ENCODE results near the gene SEMA5B.
A peak's percentile ranks its signal among the peaks of the same experiment; 100 is the strongest.

The SEMA5B gene

DNA sequence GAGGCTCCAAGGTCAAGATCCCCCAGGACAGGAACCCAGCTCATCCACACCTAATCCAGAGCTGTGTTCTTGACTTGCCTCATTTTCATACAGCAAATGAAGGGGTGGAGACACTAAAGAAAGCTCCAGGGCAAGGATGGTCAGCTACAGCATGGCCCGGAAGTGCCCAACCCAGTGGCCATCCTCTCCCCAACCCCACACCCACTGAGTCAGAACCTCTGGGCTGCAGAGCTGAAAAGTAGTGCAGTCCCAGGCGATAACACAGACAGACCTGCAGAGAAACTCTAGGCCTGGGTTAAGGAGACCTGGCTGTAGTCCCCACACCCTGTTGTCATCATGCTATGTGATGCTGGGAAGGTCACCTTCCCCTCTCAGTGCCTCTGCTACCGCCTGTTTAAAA lies 85.3 kb downstream of the SEMA5B start:
- no peak for DNase-seq

- DNase-seq: no peak
Observed at GRCh38 chr3:122941228-122942206, 86.0 kb downstream of the SEMA5B start.

DNA sequence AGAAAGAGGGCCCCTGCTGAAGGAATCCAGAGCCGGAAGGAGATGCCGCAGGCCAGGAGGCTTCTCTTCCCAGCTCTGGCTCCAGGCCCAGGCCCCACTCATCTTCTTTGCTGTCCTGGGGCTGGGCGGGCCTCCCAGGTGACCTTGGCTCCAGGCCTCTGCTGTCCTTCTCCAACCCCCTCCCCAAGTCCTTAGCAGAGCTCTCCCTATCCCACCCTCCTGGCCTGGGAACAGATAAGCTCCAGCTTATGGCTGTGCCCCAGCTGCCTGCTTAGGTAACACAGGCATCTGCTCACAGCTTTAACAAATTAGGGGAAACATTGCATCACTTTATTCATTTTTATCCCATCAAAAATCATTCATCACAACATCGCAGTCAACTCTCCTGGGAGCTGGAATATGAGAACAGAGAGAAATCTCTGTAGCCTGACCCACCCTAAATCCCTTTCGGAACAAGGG lies 86.9 kb downstream of the SEMA5B start:
- DNase-seq: no peak

- peak in 1 of 14 donors; percentile 7 for DNase-seq
Observed at GRCh38 chr3:122938783-122939425, 88.7 kb downstream of the SEMA5B start.

DNA sequence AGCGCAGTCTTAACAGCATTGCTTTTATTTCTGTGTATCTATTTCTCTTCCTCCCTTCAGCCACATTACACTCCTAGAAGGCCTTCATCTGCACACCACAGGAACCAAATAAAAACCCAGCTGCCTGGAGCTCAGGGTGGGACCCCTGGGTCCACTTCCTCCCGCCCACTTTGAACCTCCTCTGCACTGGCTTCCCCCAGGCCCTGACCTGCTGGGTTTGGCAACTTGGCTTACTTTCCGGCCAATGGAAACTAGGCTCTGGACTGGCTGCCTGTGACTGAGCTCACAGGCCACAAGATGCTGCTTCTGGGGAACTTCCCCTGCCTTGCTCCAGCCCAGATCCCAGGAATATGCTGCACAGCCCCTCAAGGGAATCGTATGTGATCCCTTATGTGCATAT lies 89.8 kb downstream of the SEMA5B start:
- no peak for DNase-seq

GRCh38 chr3:122936986-122937385 lies 90.6 kb downstream of the SEMA5B start:
- no peak for DNase-seq

DNA sequence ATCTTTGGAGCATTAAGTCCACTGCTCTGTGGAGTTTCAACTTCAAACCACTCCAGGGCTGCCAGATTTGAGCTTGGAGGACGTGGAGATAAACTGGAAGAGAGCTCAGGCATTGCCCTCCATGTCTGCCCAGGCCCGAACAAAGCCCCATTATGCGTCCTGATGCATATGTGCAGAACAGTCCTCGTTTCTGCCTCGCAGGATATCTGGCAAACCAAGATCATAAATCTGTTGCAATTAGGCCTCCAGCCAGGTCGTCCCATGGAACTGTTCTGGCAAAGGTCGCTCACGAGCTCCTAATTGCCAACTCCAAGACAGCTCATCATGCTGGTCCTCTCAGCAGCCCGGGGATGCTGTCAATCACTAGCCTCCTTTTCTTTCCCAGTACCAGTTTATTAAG lies 91.2 kb downstream of the SEMA5B start:
- DNase-seq: peak in 5 of 14 donors; percentile 3 to 75 (median 6)

GRCh38 chr3:122934251-122934650 lies 93.3 kb downstream of the SEMA5B start:
- no peak for DNase-seq

DNA sequence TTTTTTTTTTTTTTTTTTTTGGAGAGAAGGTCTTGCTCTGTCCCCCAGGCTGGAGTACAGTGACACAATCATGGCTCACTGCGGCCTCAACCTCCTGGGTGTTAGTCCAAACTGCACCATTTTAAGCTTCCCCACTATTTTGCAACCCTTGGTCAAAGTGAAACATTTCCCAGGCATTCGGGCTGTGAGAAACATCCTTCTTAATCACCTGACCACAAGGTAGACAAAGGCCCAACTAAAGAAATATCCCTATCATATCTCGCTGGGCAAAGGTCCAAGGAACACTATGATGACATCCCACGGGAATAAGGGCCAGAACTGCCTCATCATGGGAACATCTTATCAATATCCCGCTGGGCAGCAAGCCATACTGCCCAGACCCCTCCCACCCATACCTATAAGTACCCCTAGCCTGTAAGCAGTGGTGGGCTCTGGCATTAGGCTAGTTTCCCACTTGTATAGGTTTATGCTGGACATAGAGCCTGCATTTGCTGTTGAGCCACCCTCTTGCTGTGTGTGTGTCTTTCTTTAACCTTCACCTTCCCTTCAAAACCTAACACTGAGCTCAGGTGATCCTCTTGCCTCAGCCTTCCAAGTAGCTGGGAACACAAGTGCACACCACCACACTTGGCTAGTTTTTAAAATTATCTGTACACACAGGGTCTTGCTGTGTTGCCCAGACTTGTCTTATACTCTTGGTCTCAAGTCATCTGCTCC lies 95.2 kb downstream of the SEMA5B start:
- DNase-seq: no peak

DNA sequence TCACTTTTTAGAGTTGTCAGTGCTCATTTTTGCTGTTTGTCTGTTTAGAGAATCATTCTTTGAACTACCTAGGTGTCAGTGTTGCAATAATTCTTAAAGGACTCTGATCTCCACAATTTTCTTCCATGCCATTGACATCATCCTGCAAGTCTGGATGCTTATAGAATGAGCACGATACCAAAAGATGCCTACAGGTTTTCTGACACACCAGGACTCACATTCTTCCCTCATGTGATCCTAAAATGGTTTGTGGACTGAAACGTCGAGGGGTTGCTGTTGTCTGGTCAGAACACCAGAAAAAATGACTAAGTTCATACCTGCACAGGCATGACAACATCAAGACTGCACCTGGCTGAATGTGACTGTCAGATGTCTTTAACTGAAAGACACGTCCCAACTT lies 95.9 kb downstream of the SEMA5B start:
- DNase-seq: no peak

- DNase-seq: no peak
Observed at GRCh38 chr3:122930063-122930997, 97.2 kb downstream of the SEMA5B start.

DNA sequence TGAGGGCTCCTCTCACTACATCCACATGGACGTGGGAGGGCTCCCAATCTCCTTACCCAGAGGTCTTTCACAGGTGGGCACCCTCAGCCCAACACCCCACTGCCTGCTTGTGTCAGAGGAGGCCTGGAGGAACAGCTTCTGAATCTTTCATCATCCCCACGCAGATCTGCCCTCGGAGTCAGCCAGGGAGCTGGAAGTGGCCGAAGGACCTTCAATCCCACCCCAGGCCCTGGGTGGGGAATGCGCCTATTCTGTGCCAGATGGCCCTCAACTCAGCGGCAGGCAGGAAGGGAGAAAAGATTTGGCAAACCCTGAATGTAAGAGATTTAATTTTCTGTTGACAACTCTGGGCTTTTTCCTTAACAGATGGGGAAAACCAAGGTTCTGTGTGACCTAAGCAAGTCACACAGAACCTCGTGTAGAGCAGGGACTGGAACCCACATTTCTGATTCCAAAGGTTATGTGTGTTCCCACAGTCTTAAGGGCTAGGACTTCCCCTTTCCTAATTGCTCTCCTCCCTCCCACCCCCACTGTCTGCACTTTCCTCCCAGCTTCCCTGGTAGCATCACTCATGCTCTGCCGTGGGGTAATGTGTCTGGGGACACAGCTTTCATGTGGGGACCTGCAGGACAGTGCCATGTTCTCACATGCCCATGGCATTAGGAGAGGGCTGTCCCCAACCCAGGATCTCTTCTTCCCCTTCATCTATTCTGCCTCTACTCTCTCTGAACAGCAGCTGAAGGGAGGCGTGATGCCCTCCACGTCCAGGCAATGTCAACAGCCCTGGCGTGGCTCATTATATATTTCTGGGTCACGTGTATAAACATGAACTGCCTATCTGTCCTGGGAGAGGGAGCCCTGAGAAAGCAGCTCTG lies 98.1 kb downstream of the SEMA5B start:
- no peak for DNase-seq

GRCh38 chr3:122928396-122929187 lies 99.0 kb downstream of the SEMA5B start:
- DNase-seq: no peak

- DNase-seq: no peak
Observed at GRCh38 chr3:122927726-122928125, 99.8 kb downstream of the SEMA5B start.

GRCh38 chr3:122926811-122927210 lies 100.8 kb downstream of the SEMA5B start:
- DNase-seq: no peak

GRCh38 chr3:122926322-122926721 lies 101.2 kb downstream of the SEMA5B start:
- DNase-seq: no peak

- no peak for DNase-seq
Observed at GRCh38 chr3:122925756-122926155, 101.8 kb downstream of the SEMA5B start.

GRCh38 chr3:122924056-122924455 lies 103.5 kb downstream of the SEMA5B start:
- no peak for DNase-seq

DNA sequence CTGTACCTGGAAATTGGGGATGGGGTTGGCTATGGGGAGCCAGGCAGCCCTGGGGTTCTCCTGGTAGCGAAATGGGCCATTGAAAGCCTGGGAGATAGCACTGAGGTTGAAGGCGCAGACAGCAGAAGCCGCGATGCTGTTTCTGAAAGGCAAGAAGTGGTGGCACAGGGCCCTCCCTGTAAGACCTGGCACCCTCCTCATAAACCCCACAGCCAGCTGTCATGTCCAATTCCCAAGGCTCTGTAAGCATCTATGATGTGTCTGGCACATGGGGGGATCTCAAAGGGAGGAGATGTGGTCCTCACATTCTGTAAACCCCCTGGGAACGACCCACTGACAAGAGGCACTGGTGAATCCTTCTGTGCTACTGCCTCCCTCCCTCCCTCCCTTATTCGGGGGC lies 104.0 kb downstream of the SEMA5B start:
- no peak for DNase-seq
